Activated CD8-positive, alpha-beta memory T cell treated with anti-CD3 and anti-CD28 coated beads for 36 hours (primary cell): ENCODE measurements around the gene MIEF1. TPM values are rescaled to one million over a fixed set of nuclear protein-coding genes. Genes with fewer than 3 reads are reported as not detected.

Experiments used
- CTCF ChIA-PET: fragments of 350-600 bp; sonication (Branson Sonifier 250); formaldehyde crosslinking; loops from one replicate; lab custom pipeline; 2021; ENCODE audit warnings: antibody characterized with exemption; lab: Charles Lee
- POLR2A ChIA-PET: fragments of 350-600 bp; sonication (Branson Sonifier 250); formaldehyde crosslinking; loops from one replicate; lab custom pipeline; 2021; ENCODE audit warnings: antibody characterized with exemption; lab: Charles Lee
- total RNA-seq, 2 experiments: library from RNA; stranded (reverse); gene quantifications; one replicate each; pipeline ENCODE4 v1.2.3, GENCODE V29; 2021

MIEF1 gene
- 10 to 100 TPM; 62.7 TPM for total RNA-seq

DNA sequence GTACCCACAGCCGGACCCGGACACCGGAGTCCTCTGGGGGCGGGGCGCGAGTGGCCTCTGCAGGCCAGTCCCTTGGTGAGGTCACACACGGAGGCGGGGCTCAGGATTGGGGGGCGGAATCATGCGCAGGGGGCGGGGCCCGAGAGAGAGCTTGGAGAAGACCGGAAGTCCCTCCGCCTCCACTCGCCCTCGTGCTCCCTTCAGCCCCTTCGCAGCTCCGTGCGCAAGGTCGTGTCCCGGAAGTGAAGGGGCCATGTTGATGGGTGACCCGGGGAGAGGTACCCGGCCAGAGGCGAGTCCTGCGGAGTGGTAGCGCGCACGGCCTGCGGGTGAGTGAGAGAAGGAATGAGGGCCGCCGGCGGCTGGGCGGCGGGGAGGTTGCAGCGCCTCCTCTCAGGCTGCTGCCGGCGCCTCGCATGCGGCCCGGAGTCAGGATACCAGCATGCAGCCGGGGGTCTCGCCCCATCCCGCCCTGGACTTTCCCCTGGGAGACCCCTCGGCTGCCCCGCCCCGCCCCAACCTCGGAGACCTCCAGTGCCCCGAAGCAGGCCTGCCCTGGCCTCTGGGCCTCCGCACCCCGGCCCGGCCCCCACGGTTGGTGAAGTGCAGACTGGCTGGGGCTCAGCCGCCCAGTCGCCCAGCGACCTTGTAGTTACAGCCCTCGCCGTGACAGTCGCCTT, at the start of gene MIEF1:
Gene MIEF1, plus strand, starts transcription at position 182 of the 680 bp plus-strand sequence. CDS start 9,005 bp downstream, outside the sequence.
- ChIA-PET POLR2A (interaction anchor here (0.6 to 3.3 kb wide), 7 partner anchors 15 to 223 kb away, joined by 3 to 26 read pairs (median 5); partner anchors contain the start of genes ATF4 and RPL3), CTCF (interaction anchor here (0.6 to 3.9 kb wide), 6 partner anchors 9 to 27 kb away, joined by 3 to 18 read pairs (median 4); partner anchors contain the start of gene ATF4)

DNA sequence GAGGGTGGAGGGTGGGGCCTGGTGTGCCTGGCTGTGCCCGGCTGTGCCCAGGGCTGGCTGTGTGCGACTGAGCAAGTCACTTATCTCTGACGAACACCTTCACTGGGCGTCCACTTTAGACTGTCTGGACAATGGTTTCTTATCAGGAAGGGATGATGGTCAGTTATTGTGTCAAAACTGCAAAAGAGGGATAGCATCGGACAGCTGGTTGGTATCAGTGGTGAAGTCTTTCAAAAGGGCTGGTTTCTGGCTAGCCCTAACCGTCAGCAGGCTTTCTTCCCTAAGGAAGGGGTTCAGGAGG, 49.4 kb upstream of the MIEF1 start:
- ChIA-PET POLR2A (no interaction called here), CTCF (interaction anchor here (0.6 to 0.7 kb wide), 3 partner anchors 71 to 1524 kb away, joined by 3 to 4 read pairs (median 3); no protein-coding TSS in a partner anchor)

DNA sequence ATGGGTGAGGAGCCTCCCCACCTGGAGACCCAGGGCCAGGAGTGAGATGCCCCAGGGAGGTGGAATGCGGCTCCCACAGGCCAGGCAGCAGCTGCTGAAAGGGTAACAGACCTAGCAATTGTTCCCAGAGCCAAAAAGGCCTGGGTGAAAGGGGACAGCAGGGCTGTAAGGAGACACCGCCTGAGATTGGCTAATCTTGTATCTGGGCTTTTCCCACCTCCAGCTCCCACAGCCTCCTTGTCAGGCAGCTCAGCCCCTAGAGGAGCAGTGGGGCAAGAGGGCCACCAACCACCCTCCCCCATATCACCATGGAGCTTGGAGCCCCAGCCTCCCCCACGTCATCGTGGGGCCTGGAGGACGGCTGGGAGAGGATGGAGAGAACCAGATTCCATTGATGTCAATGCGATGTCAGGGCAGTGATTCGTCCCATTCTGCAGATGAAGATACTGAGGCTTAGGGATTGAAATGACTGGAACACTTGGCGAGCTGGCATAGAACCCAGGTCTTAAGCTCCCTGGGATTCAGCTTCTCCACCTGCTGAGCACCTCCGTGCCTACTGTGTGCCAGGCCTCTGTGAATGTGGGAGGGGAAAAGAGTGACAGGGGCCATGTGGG, 48.2 kb upstream of the MIEF1 start:
- CTCF ChIA-PET = interaction anchor here (1.0 kb wide), 1 partner anchor 43 kb away, joined by 4 read pairs; no protein-coding TSS in a partner anchor
- POLR2A ChIA-PET = no interaction called here

DNA sequence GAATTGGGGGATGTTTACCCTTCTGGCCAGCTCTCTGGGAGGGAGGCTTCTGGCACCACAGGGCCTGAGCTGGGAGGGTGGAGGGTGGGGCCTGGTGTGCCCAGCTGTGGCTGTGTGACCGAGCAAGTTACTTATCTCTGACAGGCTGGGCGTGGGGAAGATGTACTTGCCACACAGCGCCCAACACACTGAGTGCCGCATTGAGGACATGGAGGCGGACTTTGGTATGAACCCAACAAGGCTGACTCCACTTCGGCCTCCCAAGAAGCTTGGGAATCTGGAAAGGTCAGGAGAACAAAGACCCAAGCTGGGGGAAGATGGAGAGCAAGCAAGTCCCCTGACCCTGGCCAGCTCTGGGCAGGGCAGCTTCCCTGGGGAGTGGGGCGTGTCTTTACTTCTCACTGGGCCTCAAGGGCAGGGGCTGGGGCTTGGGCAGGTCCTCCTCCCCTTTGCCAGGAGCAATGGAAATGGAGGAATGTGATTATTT, 47.7 kb upstream of the MIEF1 start:
- CTCF ChIA-PET = interaction anchor here (1.0 kb wide), 1 partner anchor 42 kb away, joined by 4 read pairs; no protein-coding TSS in a partner anchor

DNA sequence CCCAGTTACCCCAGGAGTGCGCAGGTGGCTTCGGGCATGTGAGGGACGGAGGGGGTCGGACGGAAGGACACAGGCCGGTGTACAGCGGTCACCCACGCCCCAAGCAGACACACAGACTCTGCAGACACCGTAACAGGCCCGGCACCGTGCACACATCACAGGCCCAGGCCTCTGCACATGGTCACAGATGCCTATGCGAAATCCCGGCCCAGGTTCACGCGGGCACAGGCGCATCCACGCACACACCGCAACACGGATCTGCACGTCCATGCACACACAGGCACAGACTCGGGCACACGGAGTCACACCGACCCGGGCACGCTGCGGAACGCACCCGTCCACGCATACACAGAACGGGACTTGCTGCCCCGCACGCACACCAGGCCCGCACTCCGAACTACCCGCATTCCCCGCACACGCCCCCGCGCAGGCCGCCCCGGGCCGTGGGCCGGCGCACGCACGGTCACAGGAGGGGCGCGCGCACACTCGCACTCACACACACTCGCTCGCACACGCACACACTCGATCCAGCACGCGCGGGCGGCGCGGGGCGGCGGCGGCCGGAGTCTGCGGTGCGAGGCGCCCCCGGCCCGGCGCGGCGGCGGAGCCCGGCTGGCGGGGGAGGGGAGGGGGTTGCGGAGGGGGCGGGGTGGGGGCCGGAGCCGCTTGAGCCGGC, 45.4 kb upstream of the MIEF1 start, which contains the start of gene MGAT3:
Gene MGAT3, plus strand, starts transcription at position 491 of the 676 bp plus-strand sequence. CDS start 30,336 bp downstream, outside the sequence.
- CTCF ChIA-PET = no interaction called here
- POLR2A ChIA-PET = no interaction called here

More for the DNA sequence above, 47.7 kb upstream of the MIEF1 start:
- POLR2A ChIA-PET = no interaction called here

DNA sequence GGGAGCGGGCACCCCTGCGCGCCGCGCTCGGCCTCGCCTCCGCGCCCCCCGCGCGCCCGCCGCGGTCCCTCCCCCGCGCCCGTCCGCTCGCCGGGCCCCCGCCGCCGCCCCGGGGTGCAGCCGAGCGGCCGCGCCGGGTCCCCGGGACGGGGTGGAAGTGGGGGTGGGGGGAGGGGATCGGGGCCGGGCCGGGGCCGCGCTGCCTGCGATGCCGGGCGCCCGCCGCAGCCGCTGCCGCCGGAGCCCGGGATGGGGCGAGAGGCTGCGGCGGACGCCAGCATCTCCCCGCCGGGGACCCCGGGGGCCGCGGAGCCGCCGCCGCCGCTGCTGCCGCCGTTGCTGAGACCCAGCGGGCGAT, 44.9 kb upstream of the MIEF1 start:
- POLR2A ChIA-PET = no interaction called here
- CTCF ChIA-PET = no interaction called here

DNA sequence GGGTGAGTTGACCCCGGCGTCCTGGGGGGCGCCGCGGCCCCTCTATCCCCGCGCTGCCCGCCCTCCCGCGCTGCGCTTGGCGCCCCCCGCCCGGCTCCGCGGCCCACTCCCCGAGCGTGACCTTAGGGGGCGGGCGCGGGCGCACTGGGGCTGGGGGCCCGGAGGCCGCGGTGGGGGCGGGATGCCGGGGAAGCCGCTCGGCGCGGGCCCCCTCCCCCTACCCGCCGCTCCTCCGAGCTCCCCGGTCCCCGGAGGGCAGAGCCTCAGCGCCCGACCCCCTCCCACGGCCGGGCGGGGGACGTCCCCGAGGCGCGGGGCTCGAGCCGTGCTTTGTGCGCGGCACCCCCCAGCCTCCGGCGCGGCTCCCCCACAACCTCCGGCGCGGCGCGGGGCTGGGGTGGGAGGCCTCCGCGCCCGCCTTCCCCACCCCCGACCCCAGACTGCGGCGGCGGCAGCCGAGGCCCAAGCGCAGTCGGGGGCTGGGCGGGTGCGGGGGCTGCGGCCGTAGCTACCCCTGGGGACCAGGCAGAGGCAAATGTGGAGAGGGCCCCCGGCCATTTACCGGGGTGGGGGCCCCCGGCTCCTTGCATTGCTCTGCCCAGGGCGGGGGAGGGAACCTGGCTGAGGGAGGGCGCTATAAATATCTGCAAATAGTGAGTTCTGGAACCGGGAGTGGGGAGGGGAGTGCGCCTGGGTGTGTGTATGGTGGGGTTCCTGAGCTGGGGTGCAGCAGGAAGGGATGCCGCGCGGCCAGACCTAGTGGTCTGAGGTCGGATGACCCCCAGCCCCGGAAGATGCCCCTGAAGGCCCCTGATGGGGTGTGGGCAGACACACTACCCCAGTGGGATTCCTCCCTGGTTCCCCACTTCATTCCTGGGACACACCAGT, 44.3 kb upstream of the MIEF1 start:
- ChIA-PET POLR2A (no interaction called here), CTCF (no interaction called here)

DNA sequence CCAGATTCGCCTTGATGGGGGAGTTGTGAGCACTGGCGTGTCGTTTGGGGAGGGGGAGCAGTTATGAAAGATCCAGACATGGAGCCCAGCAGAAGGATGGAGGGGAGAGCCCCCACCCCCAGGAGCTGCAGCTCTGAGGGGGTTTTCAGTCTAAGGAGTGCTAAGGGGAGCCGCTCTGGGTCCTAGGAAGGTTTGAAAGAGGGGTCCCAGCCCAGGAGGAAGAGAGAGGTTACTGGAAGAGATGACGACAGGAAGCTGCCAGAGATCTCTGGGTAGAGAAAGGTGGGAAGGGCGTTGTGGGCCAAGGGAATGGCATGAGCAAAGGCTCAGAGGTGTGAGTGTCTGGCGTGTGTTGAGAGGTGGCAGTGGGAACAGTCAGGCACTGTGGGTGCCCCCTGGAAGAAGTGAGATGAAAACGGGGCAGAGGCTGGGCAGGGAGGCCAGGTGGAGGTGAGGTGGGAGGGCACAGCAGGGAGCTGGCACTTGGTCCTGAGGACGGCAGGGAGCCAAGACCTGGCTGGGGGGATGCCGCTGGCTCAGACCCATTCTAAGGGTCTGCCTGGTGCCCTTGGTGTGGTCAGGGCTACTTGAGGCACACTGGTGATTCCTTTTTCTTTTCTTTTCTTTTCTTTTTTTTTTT, 43.5 kb upstream of the MIEF1 start:
- ChIA-PET POLR2A (no interaction called here), CTCF (interaction anchor here (0.6 kb wide), 1 partner anchor 125 kb away, joined by 3 read pairs; no protein-coding TSS in a partner anchor)

DNA sequence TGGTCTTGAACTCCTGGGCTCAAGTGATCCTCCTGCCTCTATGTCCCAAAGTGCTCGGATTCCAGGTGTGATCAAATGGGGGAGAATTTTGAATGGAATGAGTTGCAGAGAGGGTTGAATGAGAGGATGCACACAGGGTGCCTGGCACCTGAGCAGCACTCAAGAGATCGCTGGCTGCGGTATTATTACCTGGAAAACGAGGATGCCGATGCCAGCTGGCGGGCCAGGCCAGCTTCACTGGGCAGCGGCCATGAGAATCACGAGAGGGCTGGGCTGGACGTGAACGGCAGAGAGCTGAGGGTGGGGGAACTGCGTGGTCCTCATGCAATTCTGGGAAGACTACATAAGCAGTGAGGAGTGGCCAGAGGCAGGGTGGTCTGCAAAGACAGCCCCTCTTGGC, 42.4 kb upstream of the MIEF1 start:
- ChIA-PET CTCF (no interaction called here), POLR2A (no interaction called here)

DNA sequence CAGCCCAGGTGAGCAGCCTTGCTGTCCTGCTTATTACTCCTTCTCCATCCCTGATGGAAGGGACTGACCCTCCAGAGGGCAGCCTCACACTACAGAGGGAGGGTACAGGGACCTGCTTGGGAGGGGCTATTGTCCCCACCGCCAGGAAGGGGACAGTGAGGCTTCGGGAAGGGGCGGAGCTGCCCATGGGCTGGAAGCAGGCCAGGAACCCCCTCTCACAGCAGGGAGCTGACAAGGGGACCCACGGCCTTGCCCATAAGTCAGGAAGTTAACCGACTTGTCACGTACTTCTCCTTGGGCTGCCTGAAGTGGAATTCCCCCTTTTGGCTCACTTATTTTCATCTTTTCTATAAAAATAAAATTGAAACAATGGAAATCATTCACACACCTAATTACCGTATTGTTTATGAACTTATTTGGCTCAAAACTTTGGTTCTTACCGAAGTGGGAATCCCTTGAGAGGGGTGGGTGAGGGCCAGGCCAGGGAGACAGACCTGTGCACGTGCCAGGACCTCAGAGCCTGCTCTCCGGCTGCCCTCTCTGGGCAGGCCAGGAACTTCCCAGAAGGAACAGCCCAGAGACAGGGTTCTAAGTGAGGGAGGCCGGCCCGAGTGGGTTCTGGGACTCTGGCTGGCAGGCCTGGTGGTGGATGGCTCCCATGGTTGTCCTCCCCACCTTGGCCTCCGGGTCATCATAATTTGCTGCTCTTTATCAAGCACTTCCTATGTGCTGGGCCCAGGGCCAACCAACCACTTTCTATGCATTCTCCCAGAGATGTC, 39.5 kb upstream of the MIEF1 start:
- POLR2A ChIA-PET = no interaction called here

DNA sequence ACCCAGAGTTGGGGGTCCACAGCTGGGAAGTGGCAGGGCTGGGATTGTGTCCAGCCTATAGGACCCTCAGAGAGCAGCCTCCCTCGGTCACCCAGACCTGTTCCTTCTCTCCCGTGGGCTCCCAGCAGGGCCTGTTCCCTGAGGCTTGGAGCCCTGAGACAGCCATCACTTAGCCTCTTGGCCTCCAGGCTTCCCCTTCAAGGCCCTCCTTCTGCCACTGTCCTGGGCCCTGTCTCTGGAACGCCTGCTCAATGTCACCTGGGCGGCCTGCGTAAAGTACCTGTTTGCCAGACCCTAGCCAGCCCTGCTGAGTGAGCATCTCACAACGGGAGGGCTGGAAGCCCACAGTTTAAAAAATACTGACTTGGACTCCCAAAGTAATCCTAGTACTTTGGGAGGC, 38.8 kb upstream of the MIEF1 start:
- ChIA-PET CTCF (no interaction called here), POLR2A (no interaction called here)

More for the DNA sequence above, 39.5 kb upstream of the MIEF1 start:
- CTCF ChIA-PET = no interaction called here

DNA sequence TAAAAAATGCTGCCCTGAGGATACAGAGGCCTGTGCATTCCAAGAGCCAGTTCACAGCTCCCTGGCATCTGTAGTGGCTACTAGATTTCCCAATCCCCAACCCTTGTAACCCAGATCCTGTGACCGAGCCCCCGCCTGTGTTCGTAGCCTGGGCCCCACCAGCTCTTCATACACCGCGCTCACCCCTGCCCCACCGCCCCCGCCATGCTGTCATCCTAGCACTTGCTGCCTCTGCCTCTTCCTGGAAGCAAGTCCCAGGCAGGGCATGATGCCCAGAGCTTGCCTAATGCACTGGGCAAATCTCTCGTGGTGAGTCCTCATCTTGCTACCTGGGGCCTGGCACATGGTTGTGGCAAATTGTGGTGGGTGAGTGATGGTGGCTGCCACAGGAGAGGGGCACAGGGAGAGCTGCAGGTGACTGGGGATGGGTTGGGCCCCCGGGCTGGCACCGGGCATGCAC, 38.1 kb upstream of the MIEF1 start:
- CTCF ChIA-PET = interaction anchor here (0.8 kb wide), 1 partner anchor 28 kb away, joined by 3 read pairs; no protein-coding TSS in a partner anchor
- POLR2A ChIA-PET = no interaction called here

DNA sequence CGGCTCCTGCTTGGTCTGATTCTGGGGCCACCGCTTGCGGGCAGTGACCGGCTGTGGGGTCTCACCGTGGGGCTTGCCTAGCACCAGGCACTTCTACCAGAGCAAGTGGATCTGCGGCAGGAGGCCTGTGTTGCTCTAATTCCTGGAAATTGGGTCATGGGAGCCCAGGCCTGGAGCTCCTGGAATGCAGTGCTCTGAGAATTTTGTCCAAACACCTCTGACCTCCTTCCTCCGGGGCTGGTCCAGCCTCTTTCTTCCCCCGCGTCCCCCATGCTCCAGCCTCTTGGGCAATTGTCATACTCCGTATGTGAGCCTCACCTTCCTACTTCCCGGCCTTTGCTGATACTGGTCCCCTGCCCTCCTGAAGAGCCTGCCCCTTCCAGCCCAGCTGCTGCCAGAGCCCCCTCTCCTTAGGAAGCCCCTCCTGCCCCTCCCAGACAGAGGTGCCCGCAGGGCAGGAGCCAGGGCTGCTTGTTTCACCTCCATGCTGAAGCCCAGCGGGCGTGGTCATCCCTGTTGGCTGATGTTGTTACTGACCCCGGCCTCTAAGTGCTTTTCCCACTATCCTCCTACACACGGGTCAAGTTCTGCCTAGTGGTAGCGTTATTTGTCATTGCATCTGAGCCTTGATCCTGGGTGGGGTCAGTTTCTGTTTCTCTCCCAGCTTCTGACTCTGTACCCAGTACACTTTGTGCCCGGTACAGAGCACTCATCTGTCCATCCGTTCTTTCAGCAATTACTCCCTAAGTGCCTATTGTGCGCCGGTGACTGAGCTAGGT, 35.7 kb upstream of the MIEF1 start:
- CTCF ChIA-PET = no interaction called here
- POLR2A ChIA-PET = no interaction called here

DNA sequence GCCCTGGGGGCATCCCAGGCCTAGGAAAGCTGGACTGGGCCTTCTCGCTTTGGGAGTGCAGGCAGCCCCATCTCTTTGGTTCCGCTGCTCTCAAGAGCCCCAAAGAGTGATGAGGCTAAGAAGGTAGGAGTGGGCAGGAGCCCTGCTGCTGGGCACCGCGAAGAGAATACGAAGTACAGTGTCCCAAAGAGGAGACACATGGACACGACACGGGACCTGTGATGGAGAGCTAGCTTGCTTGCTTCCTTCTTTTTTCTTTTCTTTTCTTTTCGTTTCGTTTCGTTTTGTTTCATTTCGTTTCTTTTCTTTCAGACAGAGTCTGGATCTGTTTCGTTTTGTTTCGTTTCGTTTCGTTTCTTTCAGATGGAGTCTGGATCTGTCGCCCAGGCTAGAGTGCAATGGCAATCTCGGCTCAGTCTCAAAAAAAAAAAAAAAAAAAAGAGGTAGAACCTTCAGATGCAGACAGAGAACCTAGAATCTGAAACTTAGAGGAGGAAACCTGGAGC, 34.6 kb upstream of the MIEF1 start:
- ChIA-PET CTCF (interaction anchor here (0.6 kb wide), 1 partner anchor 265 kb away, joined by 3 read pairs; no protein-coding TSS in a partner anchor), POLR2A (no interaction called here)

DNA sequence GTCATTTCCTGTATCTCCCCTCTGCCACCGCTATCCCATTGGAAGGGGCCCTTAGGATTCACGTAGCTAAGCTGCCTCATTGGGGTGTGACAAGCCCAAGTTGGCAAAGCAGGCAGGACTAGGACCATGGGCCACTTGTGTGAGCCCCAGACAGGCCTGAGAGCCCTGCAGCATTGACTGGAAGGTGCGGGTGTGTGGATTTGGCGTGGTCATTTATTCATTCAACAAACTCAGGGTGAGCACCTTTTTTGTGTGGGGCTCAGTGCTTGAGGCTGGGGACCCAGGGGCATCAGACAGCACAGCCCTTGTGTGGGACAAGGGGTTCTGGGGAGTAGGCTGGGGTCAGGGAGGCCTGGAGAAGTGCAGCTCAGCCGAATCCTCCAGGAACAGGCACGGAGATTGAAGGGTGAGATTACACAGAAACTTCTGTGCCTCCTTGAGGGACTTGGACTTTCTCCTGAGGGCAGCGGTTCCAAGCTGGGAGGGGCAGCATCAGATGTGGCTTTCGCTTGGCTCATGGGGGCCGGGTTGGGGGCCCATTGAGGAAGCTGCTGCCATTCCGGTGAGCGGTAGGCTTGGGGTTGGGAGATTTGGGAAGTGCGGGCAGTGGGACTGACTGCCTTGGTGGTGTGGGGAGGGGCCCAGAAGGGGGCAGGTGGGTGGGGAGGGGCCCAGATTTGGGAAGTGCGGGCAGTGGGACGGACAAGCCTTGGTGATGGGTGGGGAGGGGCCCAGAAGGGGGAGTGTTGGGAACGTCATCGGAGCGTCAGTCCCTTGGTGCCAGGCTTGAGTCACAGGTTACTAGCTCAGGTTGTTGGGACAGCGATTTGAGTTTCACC, 33.4 kb upstream of the MIEF1 start:
- ChIA-PET CTCF (interaction anchor here (1.0 kb wide), 1 partner anchor 149 kb away, joined by 3 read pairs; no protein-coding TSS in a partner anchor), POLR2A (no interaction called here)

DNA sequence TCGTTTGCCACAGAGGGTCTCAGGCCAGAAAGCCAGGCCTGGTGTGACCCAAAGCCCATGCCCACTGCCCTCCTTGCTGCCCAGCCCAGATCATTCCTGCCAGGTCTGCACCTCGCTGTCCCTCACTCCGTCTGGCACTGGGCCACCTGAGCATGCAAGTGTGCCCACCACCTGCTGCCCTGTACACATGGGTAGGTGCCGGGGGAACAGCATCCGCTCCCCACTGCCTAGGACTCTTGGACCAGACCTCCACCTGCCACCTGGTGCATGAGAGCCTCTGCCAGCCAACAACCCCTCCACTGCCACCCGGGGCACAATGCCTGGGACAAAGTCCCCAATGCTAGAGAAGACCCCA, 32.8 kb upstream of the MIEF1 start:
- CTCF ChIA-PET = interaction anchor here (1.0 kb wide), 1 partner anchor 149 kb away, joined by 3 read pairs; no protein-coding TSS in a partner anchor
- POLR2A ChIA-PET = no interaction called here
